SIG-M5 (cell line): ENCODE data around the gene POLR3G.

Source experiments
- DNase-seq: peaks from one replicate; lab custom pipeline; 2025; lab: John Stamatoyannopoulos, UW

Gene POLR3G

GRCh38 chr5:90503596-90503995, 28.9 kb downstream of the POLR3G start:
- no peak for DNase-seq

DNA sequence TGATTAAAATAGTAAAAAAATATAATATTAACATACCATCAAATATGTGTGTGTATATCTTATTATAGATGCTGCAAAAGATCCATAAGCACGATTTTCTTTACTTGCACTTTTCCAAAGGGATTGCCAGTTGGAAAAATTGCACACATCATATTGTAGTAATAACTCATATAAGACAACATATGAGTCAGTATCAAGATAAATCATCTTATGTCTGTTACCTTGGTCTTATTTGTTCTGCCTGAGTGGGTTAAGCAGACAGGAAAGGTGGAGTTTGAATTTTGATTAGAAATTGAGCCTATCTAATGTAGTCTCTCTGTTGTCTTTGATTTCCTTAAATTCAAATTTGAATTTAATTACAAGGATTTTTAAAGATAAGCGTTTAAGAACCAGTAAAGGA, 30.1 kb downstream of the POLR3G start:
- no peak for DNase-seq

DNA sequence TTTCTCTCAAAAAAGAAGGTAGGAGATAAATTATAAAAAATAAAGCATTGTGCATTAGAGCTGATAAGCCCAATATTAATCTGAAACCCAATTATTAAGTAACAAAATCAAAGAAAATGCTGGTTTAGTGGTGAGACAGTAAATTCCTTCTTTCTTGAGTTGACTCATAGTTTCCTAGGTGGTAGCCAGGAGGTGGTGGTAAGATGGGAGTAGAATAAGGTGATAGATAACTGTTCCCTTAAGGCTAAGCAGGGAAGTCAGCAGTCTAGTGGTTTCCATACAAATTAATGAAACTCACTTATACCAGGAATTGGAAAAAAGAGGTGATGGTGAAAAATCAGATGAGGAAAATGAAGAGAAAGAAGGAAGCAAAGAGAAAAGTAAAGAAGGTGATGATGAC, 31.6 kb downstream of the POLR3G start:
- DNase-seq = no peak

DNA sequence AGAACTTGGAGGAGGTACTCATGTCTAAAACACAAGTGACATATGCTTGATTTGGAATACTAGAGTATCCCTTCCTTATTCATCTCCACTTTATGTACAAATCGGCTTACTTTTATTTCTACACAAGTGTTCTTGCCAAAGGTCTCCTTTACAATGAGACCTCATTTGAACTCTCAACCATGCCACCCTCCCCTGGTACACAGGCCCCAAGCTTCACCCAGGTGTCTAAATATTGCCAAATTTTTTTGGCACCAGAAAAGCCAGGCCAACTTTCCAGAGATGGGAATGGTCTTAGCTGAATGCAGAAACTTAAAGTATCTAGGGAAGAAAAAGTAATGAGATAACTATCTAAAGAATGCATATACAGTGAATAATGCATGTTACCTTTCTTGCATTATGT, 35.8 kb downstream of the POLR3G start:
- no peak for DNase-seq

GRCh38 chr5:90514520-90514919, 39.9 kb downstream of the POLR3G start:
- DNase-seq = no peak

GRCh38 chr5:90518661-90519060, 44.0 kb downstream of the POLR3G start:
- no peak for DNase-seq

DNA sequence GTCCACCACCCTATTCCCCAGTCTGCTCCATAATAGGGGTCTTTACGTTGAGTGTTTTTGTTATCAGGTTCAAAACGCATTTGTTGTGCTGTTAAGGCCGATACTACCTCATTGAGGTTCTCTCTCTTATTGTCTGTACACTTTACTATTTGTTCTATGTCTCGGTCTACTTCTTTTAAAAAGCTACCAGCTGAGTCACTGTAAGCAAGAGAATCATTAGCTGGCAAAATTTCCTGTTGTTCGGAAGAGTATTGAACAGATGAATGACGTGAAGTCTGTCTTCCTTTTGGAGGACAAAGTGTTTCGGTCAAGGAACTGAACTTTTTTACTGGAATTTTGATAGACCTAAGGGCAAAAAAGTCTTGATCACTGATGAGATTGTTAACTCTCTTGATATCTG, 44.4 kb downstream of the POLR3G start:
- no peak for DNase-seq

DNA sequence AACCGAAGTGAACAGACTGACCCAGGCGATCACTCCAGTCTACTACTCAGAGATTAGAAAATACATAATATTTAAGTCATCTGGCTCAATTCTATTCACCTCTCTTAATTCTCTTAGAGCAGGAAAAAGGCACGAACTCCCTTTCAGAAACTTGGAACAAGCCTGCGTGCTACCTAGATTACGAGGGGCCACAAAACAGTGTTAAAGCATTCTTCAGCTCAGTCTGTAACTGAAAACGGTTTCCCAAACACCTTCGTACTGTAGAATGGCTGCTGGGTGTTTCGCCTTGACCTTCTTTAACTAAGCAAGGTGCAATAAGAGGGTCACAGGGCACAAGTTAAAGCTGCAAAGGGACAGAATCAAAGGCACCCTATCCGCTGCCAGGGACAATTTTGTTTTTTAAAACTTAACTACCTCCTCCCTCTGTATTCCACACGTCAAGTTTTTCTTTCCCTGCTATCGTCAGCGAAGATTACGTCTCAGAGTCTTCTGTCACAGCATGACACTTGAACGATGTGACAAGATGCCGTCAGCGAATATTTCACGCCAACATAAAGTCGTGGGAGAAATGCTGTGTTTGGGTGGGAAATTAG, 54.0 kb downstream of the POLR3G start:
- DNase-seq = no peak

GRCh38 chr5:90529194-90529938, 54.7 kb downstream of the POLR3G start, which contains the start of gene LYSMD3:
Gene LYSMD3, minus strand, starts transcription at chr5:90529584. Its CDS starts 4,295 bp downstream, at chr5:90525289.
- peak; percentile 59 for DNase-seq

DNA sequence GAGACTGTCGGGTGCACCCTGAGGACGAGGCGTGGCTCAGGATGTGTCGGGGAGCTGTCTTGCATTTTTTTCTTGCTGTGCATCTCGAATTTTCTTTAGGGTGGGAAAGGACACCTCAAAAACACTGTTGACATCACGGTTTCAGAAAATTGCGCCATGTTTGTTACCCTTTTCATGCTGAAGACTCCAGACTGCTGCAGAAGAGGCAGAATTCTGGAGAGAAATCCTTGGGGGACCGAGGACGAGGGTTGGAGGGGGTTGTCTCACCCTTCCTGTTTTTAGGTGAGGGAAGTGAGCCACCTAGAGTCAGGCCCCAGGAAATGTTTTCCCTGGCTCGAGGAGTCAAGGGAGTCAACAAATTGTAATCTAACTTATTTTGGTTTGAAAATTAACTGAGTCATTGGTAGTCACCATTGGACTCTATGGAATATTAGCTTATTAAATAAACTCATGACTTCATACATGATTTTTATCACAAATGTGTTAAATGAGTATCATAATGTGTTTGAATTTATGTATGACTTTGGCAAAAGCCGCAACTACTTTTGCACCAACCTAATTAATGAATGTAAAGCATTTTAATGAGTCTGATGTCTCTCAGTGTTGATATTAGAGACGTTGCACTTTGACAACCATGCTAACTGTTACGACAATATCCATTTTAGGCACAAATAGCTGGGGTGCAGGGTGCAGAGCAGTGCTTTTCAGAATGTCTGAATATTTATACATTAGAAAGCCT, 55.4 kb downstream of the POLR3G start:
- no peak for DNase-seq

DNA sequence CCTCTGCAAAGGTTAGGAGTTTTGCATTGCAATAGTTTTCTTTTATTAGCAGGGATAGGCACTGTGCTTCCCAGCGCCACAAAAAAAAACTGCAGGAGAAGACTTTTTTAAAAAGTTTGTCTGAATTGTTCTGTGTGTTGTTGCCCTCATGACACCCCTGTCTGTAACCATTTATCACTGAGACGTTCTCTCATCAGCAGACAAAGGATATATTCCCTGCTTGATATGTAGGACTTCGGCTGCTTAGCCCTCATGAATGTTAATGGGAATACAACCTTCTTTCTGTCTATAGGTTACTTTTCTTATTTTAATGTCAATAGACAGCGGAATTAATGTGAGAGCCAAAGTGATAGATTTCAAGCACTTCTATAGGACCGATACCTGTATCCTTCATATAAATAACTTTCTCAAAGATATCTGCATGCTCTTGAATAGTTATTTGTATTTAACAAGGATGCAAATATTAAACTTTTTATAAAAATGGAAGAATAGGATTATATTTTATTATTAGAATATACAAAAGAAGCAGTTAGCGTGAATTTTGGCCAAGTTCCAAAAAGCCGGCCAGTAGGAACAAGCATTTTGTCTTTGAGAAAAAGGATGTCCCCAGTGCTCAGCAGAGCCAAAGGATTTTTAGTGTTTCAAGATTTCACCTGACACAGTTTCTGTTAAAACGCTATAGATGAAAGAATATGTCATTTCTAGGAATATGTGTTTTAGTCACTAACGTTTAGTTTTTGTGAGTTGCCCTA, 56.2 kb downstream of the POLR3G start:
- DNase-seq = no peak

DNA sequence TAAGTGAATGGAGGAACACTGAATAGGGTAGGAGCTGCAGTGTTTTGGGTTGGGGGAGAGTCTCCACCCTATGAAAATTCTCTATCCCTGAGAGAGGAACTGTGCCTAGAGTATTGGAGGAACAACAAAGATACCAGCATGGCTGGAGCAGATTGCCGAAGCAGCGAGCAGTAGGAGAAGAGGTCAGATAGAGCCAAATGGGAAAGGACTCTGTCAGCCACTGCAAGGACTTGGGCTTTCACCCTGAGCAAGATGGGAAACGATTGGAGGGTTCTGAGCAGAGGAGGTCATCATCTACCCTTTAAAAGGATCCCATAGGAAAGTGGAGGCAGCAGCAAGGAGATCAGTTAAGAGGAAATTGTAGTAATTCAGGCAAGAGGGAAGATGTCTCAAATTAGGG, 59.1 kb downstream of the POLR3G start:
- no peak for DNase-seq

DNA sequence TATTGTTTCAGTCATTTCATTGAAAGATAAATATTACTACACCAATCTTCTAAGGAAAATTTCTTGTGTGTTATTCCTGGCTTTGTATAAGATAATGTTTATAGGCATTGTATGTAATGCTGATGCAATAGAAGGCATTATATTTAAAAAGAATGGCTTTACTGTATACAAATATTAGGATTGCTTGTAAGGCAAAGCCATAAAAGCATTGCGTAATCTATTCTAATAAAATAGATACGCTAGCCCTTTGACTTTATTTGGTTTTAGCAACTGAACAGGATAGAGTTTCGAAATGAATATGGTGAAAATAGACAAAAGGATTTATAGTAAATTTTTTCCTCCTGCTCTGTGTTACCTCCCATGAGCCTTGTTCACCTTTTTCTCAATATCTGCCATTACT, 60.3 kb downstream of the POLR3G start:
- DNase-seq = no peak

DNA sequence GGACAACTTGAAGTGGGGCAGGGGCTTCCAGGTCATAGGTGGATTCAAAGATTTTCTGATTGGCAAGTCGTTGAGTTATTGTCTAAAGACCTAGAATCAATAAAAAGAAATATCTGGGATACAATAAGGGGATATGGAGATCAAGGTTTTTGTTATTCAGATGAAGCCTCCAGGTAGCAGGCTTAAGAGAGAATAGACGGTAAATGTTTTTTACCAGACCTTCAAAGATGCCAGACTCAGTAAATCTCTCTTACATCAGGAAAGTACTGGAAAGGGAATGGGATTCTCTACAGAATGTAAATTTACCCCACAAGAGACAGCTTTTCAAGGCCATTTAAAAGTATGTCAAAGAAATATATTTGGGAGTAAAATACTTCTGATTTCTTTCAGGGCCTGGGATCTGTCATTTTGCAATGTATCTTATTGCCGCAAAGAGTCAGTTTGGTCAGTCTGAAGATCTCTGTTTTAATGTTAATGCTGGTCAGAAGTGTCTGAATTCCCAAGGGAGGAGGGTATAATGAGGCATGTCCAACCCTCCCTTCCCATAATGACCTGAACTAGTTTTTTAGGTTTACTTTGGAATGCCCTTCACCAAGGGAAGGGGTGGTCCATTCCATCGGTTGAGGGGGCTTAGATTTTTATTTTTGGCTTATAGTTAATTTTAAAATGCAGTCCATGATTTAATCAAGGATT, 68.3 kb downstream of the POLR3G start:
- DNase-seq = no peak

DNA sequence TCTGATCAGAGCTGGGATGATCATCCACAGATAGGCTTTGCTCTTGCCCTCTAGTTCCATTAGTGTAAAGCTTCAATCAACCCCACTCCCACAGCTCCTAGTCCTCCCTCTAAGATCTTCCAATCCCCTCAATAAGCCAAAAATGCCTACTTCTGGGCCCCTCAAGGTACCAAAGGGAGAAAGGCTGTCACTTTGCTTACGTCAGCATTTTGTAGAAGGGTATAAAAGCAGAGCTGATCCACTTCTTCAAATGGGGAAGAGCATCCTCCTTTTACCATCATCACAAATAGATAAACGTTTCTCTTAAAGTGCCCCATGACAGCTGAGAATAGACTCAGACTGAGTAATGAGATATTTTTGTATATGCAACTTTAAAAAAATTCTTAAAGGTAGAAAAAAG, 70.8 kb downstream of the POLR3G start:
- DNase-seq = no peak

DNA sequence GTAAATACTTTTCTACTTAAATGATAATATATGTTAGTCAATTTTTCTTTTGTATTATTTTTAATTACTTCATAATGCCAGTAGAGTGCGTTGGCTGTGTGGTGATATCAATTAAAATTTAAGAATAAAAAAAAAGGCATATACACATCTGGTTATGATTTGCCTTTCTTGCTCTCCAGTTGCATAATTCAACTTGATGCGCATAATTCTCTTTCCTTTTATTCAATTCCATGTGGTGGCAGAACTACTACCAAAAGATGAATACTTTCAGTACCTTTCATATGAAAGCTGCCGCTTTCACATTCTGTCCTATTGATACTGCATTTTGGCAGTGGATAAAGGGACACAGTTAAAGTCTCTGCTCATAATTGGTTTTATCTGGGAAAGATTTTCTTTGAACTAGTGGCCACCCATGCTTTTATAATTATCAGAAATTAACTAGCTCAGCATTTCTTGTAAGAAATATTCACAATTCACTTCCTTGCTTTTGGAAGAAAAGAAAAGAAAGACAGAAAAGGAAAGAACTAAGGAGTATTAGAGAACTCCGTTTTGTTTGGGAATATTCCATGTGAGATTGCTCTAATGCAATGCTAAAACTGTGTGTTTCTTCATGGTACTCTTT, 71.7 kb downstream of the POLR3G start:
- DNase-seq = no peak

- DNase-seq = no peak
Measured at GRCh38 chr5:90547072-90547536, 72.4 kb downstream of the POLR3G start.

- no peak for DNase-seq
Measured at GRCh38 chr5:90548069-90548593, 73.5 kb downstream of the POLR3G start.

- no peak for DNase-seq
Measured at GRCh38 chr5:90549223-90549622, 74.6 kb downstream of the POLR3G start.

DNA sequence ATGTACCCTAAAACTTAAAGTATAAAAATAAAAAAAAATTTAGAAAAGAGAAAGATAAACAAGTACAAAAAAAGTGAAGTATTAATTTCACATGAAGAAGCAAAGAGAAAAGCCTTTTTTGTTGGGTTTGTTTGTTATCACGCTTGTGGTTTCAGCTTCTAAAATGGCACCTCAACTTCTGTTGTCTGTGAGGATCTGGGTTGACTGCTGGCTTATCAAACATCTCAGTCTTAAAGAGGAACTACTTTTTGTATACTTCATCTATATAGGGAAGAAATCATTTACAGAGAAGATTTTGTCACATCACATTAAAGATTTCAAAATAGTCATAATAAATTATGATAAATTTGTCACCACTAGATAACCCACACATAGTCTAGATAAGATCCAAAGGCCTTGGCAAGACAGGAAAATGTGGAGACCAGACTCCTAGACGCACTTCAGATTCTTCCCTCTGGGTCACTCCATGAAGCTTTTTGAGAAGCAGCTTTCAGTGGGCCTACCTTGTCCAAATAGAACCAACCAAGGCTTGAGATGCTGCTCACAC, 75.1 kb downstream of the POLR3G start:
- DNase-seq = no peak

DNA sequence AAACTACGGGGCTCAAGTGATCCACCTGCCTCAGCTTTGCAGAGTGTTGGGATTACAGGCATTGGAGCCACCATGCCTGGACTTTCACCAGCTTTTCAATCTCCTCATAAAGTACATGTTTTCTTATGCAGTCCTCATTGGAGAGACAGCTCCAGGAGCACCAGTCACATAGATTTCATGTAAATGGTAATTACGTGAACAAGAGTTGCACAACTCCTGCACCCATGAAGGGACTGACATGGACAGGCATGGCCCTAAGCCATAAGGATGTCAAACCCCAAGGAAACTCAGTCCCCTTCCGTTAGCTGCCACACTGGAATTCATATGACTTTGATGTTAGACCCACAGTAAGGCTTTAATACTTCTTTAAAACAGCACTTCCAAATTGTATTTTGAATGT, 76.3 kb downstream of the POLR3G start:
- no peak for DNase-seq
